A549 (cell line): Measurements from ENCODE around the gene GALNTL6. TPM values are rescaled to one million over a fixed set of nuclear protein-coding genes. Genes with fewer than 3 reads are reported as not detected.

Source experiments
- ATAC-seq, 2 experiments: fragments of 200-7000 bp in 1 of 2; fragments of >200 bp in 1 of 2; cut with Nextera tagmentation in 1 of 2; cut with Tn5 transposase in 1 of 2; 3 replicates each; pipeline versions ENCODE4 v1.8.0 to v1.9.1; 2018 to 2020; ENCODE audit warnings: mild to moderate bottlenecking in 1 of 2, moderate library complexity in 1 of 2
- CTCF ChIA-PET: fragments of 300-600 bp; sonication (Branson Sonifier 250); formaldehyde crosslinking; extraction: SDS; loops from one replicate; lab custom pipeline; 2021; ENCODE audit warnings: antibody characterized with exemption, inconsistent platforms; lab: Yijun Ruan, JAX
- POLR2A ChIA-PET: fragments of 350-600 bp; formaldehyde crosslinking; extraction: SDS; loops from one replicate; lab custom pipeline; 2021; ENCODE audit warnings: antibody characterized with exemption, inconsistent platforms; lab: Yijun Ruan, JAX
- DNase-seq, 2 experiments: peaks; one replicate each; pipeline versions ENCODE4 v3.0.0 to v3.0.0-alpha.2; 2011 to 2016; ENCODE audit warnings: low read depth in 1 of 2, low spot score in 1 of 2
- FAIRE-seq: peaks from 2 replicates; lab custom pipeline; 2011; peaks lifted over from hg19 to GRCh38; lab: Jason Lieb, UNC
- H3K27ac ChIP-seq, 2 experiments: fragments of >200 bp; sonication (Bioruptor Twin); formaldehyde crosslinking; 3 replicates each; pipeline ENCODE4 v1.5.1; 2016 to 2017
- H3K4me1 ChIP-seq: fragments of >200 bp; sonication (Bioruptor Twin); formaldehyde crosslinking; 3 replicates; pipeline ENCODE4 v1.6.1; 2016
- H3K4me2 ChIP-seq: fragments of >200 bp; sonication (Bioruptor Twin); formaldehyde crosslinking; 3 replicates; pipeline ENCODE4 v1.6.1; 2016
- H3K4me3 ChIP-seq: fragments of >200 bp; sonication (Bioruptor Twin); formaldehyde crosslinking; 3 replicates; pipeline ENCODE4 v1.5.1; 2016
- H3K9me3 ChIP-seq: fragments of >200 bp; sonication (Bioruptor Twin); formaldehyde crosslinking; 3 replicates; pipeline ENCODE4 v1.6.1; 2016
- BCL3 ChIP-seq: fragments of >200 bp; sonication (Bioruptor Twin); formaldehyde crosslinking; IDR thresholded peaks from 3 replicates; pipeline ENCODE4 v1.6.1; 2016
- CEBPB ChIP-seq, 2 experiments: fragments of >200 bp in 1 of 2; sonication (Bioruptor Twin) in 1 of 2; formaldehyde crosslinking in 1 of 2; IDR thresholded peaks; 2 replicates each; pipeline ENCODE4 v1.6.1; 2012 to 2016
- E2F6 ChIP-seq: IDR thresholded peaks from 2 replicates; pipeline ENCODE4 v1.6.1; 2012; ENCODE audit warnings: low read depth, borderline replicate concordance
- FOSL2 ChIP-seq, 2 experiments: fragments of 450-650 bp in 1 of 2; fragments of >200 bp in 1 of 2; sonication (Bioruptor Twin) in 1 of 2; formaldehyde crosslinking; IDR thresholded peaks; 2 replicates each; pipeline versions ENCODE4 v1.5.0 to v1.6.1; 2016 to 2020; ENCODE audit warnings: mild to moderate bottlenecking in 1 of 2, moderate library complexity in 1 of 2
- HES2 ChIP-seq: fragments of >200 bp; sonication (Bioruptor Twin); formaldehyde crosslinking; IDR thresholded peaks from 2 replicates; pipeline ENCODE4 v1.6.1; 2016
- HMGXB4 ChIP-seq: fragments of 250-450 bp; sonication (Bioruptor Pico); IDR thresholded peaks from 2 replicates; pipeline ENCODE4 v1.5.0; 2021; ENCODE audit warnings: mild to moderate bottlenecking, moderate library complexity, borderline replicate concordance
- HOXB13 ChIP-seq: fragments of 250-450 bp; sonication (Bioruptor Pico); IDR thresholded peaks from 2 replicates; pipeline ENCODE4 v1.5.0; 2020; ENCODE audit warnings: low read depth, mild to moderate bottlenecking, moderate library complexity
- HOXB5 ChIP-seq: fragments of 250-450 bp; sonication (Bioruptor Pico); IDR thresholded peaks from 2 replicates; pipeline ENCODE4 v1.5.0; 2020; ENCODE audit warnings: mild to moderate bottlenecking, moderate library complexity
- MYC ChIP-seq: IDR thresholded peaks from 2 replicates; pipeline ENCODE4 v1.6.1; 2012; ENCODE audit warnings: mild to moderate bottlenecking, inconsistent platforms, low read length, improper control_type of control experiment, borderline replicate concordance
- NPAS2 ChIP-seq: fragments of 250-450 bp; sonication (Bioruptor Pico); IDR thresholded peaks from 2 replicates; pipeline ENCODE4 v1.8.0; 2022; ENCODE audit warnings: mild to moderate bottlenecking, moderate library complexity, borderline replicate concordance
- PBX3 ChIP-seq: IDR thresholded peaks from 2 replicates; pipeline ENCODE4 v1.6.1; 2012
- POLR2A ChIP-seq: IDR thresholded peaks from 2 replicates; pipeline ENCODE4 v1.6.1; 2012; ENCODE audit warnings: mild to moderate bottlenecking, low read length
- RARB ChIP-seq: fragments of 250-450 bp; sonication (Bioruptor Pico); IDR thresholded peaks from 2 replicates; pipeline ENCODE4 v1.8.0; 2021; ENCODE audit warnings: mild to moderate bottlenecking, moderate library complexity
- REST ChIP-seq: fragments of 200-600 bp; sonication (generic); IDR thresholded peaks from 2 replicates; pipeline ENCODE4 v1.6.1; 2016; ENCODE audit warnings: antibody characterized with exemption, mild to moderate bottlenecking, moderate library complexity
- ZNF302 ChIP-seq: fragments of 250-450 bp; sonication (Bioruptor Pico); IDR thresholded peaks from 2 replicates; pipeline ENCODE4 v1.9.0; 2021; ENCODE audit warnings: inconsistent platforms, mild to moderate bottlenecking, moderate library complexity
- WGBS: methylation state at CpG from one replicate; pipeline ENCODE4 v1.1.6; 2017; ENCODE audit errors: missing lambda C conversion rate; 5-methylcytosine and 5-hydroxymethylcytosine counted together
- polyA plus RNA-seq, 4 experiments: library from polyadenylated mRNA; depleted of rRNA in 3 of 4; stranded (reverse); fragments of >200 nt; fragmentation: RNase III in 1 of 4; extraction: RNeasy Plus Mini Kit Qiagen cat#74134 plus additional on column Dnase treatment in 1 of 4; gene quantifications; 2 replicates in 3 of 4; 3 replicates in 1 of 4; pipeline ENCODE4 v1.2.3, GENCODE V29; 2011 to 2017

Gene GALNTL6
- polyA plus RNA-seq, 2 of the 4 experiments (the other 2 are of a cell fraction) = 0.06 to 0.49 TPM

- TF ChIP-seq REST = no peak
- no peak for TF ChIP-seq NPAS2 (CRISPR knock-in tag)
- no peak for TF ChIP-seq HOXB13 (CRISPR knock-in tag)
- TF ChIP-seq PBX3 = no peak
- no peak for TF ChIP-seq CEBPB (IDR thresholded peaks at IDR 0.05)
These were observed 1115.1 kb downstream of the GALNTL6 start (continued) for GRCh38 chr4:172928347-172928746.

- 66% methylated on average over 6 of the region's 6 CpGs for WGBS
- DNase-seq (no peak), ATAC-seq (no peak), FAIRE-seq (no peak)
- H3K4me1 ChIP-seq = no peaks in the 10 kb centered on the region
- CTCF ChIA-PET = interaction anchor here (0.5 kb wide), 1 partner anchor 1347 kb away, joined by 3 read pairs; no protein-coding TSS in a partner anchor
- no peaks in the 10 kb centered on the region for H3K9me3 ChIP-seq
- no peak overlapping the region for H3K27ac ChIP-seq
- no peak overlapping the region for H3K4me3 ChIP-seq
- POLR2A ChIA-PET = no interaction called here
- TF ChIP-seq RARB (CRISPR knock-in tag) = no peak
- TF ChIP-seq HES2 = no peak
- no peak for TF ChIP-seq BCL3
- TF ChIP-seq HOXB5 (CRISPR knock-in tag) = no peak
- TF ChIP-seq FOSL2 (IDR thresholded peaks at IDR 0.05) = no peak
- no peak for TF ChIP-seq FOSL2 (CRISPR knock-in tag; IDR thresholded peaks at IDR 0.05)
- no peak for TF ChIP-seq POLR2A
- TF ChIP-seq E2F6 = no peak
- no peak overlapping the region for H3K4me2 ChIP-seq
These were observed 1125.0 kb downstream of the GALNTL6 start for GRCh38 chr4:172938072-172938829.

GRCh38 chr4:172938870-172939269, 1125.7 kb downstream of the GALNTL6 start:
- no peak overlapping the region for H3K27ac ChIP-seq
- DNase-seq = no peak
- ATAC-seq = no peak
- no peak for FAIRE-seq
- TF ChIP-seq HMGXB4 (CRISPR knock-in tag) = no peak
- TF ChIP-seq MYC = no peak
- TF ChIP-seq ZNF302 (CRISPR knock-in tag) = no peak
- no peak for TF ChIP-seq RARB (CRISPR knock-in tag)
- 95% methylated on average over 1 of the region's 1 CpG for WGBS
- no peak overlapping the region for H3K4me3 ChIP-seq
- no peak overlapping the region for H3K4me2 ChIP-seq
- POLR2A ChIA-PET = no interaction called here
- CTCF ChIA-PET = no interaction called here
- H3K9me3 ChIP-seq = no peaks in the 10 kb centered on the region
- no peaks in the 10 kb centered on the region for H3K4me1 ChIP-seq
